RWPE2 (cell line): ENCODE measurements around the gene ABCA3.

Experiments used
- ATAC-seq: fragments of 200-7000 bp; cut with Tn5 transposase; 3 replicates; pipeline ENCODE4 v1.9.1; 2021; ENCODE audit warnings: low read depth
- DNase-seq: peaks from one replicate; pipeline ENCODE4 v3.0.0-alpha.2; 2020; ENCODE audit warnings: low spot score
- H3K27ac ChIP-seq: fragments of 450-650 bp; 2 replicates; pipeline ENCODE4 v1.5.1; 2017; ENCODE audit warnings: mild to moderate bottlenecking; ENCODE audit not compliant: poor library complexity, severe bottlenecking
- H3K27me3 ChIP-seq: fragments of 250-450 bp; sonication (Bioruptor Pico); 2 replicates; pipeline ENCODE4 v1.5.1; 2021; ENCODE audit warnings: mild to moderate bottlenecking, moderate library complexity; ENCODE audit not compliant: insufficient read depth, poor library complexity, severe bottlenecking
- H3K36me3 ChIP-seq: fragments of 250-450 bp; sonication (Bioruptor Pico); 2 replicates; pipeline ENCODE4 v1.5.1; 2020; ENCODE audit warnings: low read depth, mild to moderate bottlenecking, moderate library complexity
- H3K4me1 ChIP-seq: fragments of 250-450 bp; sonication (Bioruptor Pico); 2 replicates; pipeline ENCODE4 v1.5.1; 2021; ENCODE audit warnings: mild to moderate bottlenecking, moderate library complexity; ENCODE audit not compliant: insufficient read depth, poor library complexity, severe bottlenecking
- H3K4me3 ChIP-seq: fragments of 250-450 bp; sonication (Bioruptor Pico); 2 replicates; pipeline ENCODE4 v1.5.1; 2021; ENCODE audit warnings: mild to moderate bottlenecking, moderate library complexity; ENCODE audit not compliant: severe bottlenecking
- H3K9me3 ChIP-seq: fragments of 250-450 bp; sonication (Bioruptor Pico); 2 replicates; pipeline ENCODE4 v1.5.1; 2021; ENCODE audit warnings: mild to moderate bottlenecking, moderate library complexity; ENCODE audit not compliant: severe bottlenecking
- CTCF ChIP-seq: fragments of 450-650 bp; IDR thresholded peaks from one replicate; pipeline ENCODE4 v1.5.1; 2017; ENCODE audit warnings: mild to moderate bottlenecking, moderate library complexity; ENCODE audit not compliant: poor library complexity, severe bottlenecking

The ABCA3 gene

GRCh38 chr16:2275476-2276367, 64.8 kb downstream of the ABCA3 start:
- no peak for TF ChIP-seq CTCF
- Histone ChIP-seq H3K4me1 (no peaks in the 10 kb centered on the region), H3K9me3 (no peaks in the 10 kb centered on the region), H3K27me3 (no peaks in the 10 kb centered on the region), H3K36me3 (no peaks in the 10 kb centered on the region), H3K27ac (no peak overlapping the region), H3K4me3 (no peak overlapping the region)
- ATAC-seq (no peak), DNase-seq (no peak)

- H3K9me3 ChIP-seq: no peaks in the 10 kb centered on the region
Measured at GRCh38 chr16:2273931-2274330, 66.6 kb downstream of the ABCA3 start.

GRCh38 chr16:2273484-2273883, 67.0 kb downstream of the ABCA3 start:
- Histone ChIP-seq H3K27ac (no peak overlapping the region), H3K4me1 (peaks cover 4% of the 10 kb centered on the region), H3K9me3 (no peaks in the 10 kb centered on the region), H3K27me3 (no peaks in the 10 kb centered on the region), H3K36me3 (no peaks in the 10 kb centered on the region), H3K4me3 (no peak overlapping the region)
- no peak for ATAC-seq
- no peak for TF ChIP-seq CTCF
- no peak for DNase-seq

More at GRCh38 chr16:2273931-2274330, 66.6 kb downstream of the ABCA3 start:
- Histone ChIP-seq H3K27ac (no peak overlapping the region), H3K36me3 (no peaks in the 10 kb centered on the region), H3K4me1 (peaks cover 4% of the 10 kb centered on the region), H3K27me3 (no peaks in the 10 kb centered on the region), H3K4me3 (no peak overlapping the region)
- TF ChIP-seq CTCF: no peak
- DNase-seq: no peak
- ATAC-seq: no peak

GRCh38 chr16:2271848-2272461, 68.6 kb downstream of the ABCA3 start:
- no peak for ATAC-seq
- Histone ChIP-seq H3K4me3 (no peak overlapping the region), H3K4me1 (peaks cover 4% of the 10 kb centered on the region), H3K9me3 (no peaks in the 10 kb centered on the region), H3K27me3 (no peaks in the 10 kb centered on the region), H3K36me3 (no peaks in the 10 kb centered on the region), H3K27ac (no peak overlapping the region)
- TF ChIP-seq CTCF: no peak
- DNase-seq: no peak
